ENCODE results near the gene KAZN.

KAZN gene

DNA sequence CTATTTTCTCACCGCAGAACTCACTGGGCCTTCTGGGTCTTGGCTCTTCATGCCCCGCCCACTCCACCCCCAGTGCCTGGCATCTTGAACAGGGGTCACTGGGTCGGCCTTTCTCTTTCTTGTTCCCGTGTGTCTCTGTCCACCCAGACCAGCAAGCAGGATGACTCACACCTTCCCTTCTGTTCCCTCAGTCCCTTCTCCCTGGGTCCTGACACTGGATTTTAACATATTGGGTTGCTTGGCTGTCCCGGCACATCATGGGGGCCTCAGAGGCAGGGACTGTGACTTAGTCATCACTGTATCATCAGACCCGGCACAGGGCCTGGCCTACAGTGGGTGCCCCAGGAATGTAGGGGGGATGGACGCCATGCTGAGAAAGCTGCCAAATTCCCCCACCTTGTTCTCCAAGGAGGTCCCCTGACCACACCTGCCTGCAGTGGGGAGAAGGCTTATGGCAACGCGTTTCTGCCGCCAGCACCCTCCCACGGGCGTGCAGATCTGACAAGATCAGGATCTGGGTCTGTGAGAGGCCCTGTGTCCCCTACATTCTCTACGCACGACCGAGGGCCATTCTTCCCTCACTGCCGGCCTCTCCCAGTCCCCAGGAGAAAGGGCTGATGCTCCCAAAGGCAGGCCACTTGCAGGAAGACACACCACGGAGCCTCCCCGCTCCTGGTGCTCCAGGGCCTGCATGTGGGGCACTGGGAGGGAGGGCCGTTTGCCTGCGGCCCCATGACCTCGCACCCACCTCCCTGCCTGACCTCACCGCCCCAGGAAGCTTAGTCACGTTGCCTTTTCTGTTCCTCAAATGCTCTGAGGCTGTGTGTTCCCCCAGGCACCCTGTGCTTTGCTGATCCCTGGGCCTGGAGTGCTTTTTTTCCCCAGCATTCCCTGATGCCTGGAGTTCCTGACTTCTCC is 397.9 kb downstream of the KAZN start:
- DNase-seq, result no peak

DNA sequence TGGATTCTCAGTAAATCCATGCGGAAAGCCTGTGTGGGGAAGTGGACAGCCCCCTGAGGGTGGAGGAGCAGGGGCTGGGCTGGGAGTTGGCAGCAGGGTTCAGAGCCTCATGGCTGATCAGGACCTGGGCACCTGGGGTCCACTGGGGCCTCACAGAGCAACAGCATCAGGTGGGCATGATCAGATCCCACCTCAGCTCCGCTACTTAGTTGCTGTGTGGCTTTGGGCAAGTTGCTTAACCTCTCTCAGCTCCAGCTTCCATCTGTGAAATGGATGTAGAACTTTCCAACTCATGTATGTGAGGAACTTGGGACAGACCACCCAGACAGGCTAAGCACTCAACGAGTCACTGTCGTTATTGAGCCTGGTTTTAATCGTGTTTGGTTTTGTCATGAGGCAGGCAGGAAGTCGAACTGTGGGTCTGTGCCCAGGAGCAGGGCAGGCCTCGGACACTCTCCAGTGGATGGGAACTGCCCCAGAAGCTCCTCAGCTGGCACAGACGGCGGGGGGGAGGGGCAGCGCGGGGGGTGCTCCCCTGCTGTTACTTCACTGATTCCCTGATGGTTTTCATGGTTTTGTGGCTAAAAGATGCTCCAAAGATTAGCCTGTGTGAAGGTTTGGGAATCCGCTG is 399.3 kb downstream of the KAZN start:
- no peak for DNase-seq

DNA sequence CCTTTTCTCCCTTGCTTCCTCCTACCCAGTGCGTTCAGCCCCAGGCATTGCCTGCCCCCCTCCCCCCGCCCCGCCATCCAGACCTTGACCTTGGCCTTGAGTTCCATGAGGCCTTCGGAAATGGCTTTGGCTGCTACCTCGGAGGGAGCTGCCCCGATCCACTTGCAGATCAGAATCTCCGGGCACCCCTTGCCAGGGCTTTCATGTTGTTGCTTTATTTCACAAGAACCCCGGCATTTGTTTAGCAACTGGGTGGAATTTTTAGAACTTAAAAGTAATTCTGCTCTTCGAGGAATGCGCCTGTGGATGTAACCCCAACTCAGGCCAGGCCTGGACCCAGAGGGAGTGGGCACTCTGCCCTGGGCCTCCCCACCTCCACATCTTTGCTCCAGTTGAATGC is 401.0 kb downstream of the KAZN start:
- no peak for DNase-seq

DNA sequence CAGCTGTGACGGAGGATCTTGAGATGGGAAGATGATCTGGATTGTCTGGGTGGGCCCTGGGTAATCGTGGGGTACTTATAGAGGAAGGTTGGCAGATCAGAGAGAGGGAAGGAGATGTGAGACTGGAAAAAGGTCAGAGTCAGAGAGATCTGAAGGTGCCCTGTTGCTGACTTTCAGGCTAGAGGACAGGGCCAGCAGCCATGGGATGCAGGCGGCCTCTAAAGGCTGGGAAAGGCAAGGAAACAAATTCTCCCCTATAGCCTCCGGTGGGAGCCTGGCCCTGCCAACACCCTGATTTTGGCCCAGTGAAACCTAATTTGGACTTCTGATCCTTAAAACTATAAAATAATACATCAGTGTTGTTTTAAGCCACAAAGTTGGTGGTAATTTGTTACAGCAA is 401.5 kb downstream of the KAZN start:
- no peak for DNase-seq

DNA sequence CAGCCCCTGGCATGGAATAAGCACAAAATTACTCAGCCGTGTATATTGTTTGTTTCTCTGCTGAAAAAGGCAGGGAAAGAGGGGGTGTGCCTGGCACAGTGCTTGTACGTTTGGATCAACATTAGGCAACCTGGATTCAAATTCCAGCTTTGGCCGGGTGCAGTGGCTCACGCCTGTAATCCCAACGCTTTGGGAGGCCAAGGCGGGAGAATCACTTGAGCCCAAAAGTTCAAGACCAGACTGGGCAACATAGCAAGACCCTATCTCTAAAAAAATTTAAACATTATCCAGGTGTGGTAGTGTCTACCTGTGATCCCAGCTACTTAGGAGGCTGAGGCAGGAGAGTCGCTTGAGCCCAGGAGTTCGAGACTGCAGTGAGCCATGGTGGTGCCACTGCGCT is 402.2 kb downstream of the KAZN start:
- DNase-seq, result no peak

DNA sequence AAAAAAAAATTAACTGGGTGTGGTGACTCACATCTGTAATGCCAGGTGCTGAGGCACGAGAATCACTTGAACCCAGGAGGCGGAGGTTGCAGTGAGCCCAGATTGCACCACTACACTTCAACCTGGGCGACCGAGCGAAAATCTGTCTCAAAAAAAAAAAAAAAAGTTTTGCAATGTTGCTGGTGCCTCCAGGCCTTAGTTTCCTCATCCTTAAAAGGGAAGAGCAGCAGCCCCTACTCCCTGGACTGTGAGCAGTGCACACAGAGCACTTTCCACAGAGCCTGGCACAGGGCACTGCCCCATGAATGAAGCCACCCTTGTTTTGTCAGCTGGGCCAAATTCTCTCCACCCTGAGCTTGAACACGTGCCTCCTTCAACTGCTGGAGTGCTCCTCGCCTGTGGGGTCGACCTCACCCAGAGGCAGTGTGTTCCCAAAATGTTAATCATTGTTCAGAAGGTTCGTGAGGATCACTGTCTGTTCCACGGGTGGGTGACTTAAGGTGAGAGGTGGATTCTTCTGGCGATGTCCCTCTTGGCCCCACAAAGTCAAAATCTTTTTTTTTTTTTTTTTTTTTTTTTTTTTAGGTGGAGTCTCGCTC is 402.9 kb downstream of the KAZN start:
- DNase-seq, result no peak

DNA sequence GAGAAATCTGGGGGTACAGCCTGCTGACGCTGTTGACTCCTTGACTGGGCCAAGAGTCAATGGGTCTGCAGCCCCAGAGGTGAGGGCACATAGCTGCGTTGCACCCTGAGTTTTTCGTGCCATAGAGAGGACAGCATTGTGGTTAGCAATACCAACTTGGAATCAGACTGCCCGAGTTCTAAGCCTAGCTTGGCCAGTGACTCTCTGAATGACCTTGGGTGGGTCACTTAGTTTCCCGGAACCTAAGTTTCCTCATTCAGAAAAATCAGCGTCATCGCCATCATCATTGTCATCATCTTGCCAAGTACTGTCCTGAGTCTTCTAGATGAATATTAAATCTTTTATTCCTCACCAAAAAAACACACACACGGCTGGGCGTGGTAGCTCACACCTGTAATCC is 403.8 kb downstream of the KAZN start:
- DNase-seq, result no peak

DNA sequence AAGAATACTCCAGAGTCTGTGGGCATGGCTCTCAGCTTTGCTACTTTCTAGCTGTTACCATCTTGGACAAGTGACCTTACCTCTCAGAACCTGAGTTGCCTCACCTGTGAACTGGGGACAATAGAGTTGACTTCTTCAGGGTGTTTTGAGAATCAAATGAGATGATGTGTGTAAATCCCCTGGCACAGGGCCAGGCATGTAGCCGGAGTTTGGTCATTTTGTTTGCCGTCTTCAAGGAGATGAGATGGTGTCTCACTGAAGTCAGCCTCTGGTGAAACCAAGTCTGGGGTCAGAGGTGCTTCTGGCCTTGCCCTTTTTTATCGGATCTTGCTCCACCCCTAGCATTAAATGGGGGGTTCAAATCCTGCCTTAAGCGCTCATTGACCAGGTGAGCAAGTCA is 405.9 kb downstream of the KAZN start:
- DNase-seq, result no peak

DNA sequence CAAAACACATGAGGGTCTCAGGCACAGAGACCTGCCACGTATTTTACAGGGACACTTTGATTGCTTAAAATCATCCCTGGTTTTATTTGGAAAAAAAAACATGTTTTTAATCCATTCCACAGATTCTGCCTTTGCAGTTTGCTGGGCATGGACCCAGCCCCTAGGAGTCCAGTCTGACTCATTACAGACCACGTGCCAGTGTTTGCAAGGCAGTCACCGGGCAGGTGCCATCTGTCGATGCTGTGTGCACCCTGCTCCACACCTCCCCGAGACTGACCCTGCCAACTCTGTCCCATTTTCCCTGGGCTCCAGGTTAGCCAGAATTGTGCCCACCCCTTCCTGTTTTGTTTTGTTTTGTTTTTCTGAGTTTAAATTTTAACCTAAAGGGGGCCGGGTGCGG is 406.6 kb downstream of the KAZN start:
- DNase-seq, result no peak

DNA sequence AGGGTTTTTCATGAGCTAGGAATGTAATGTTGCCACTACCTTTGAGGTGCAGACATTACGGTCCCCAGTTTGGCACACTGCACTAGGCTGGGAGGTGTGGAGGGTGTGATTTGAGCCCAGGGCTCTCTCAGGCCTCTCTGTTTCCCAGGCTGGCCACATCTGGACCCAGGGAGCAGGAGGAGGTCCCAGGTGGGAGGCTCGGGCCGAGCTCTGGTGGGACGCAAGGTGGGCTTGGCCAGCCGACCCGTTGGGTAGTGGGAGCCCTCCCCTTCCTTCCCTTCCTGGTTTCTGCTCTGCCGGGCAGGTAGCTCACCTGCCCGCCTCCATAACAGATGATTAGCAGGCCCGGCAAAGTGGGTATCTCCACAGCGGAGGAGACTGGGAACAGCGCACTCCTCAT is 408.9 kb downstream of the KAZN start:
- no peak for DNase-seq

DNA sequence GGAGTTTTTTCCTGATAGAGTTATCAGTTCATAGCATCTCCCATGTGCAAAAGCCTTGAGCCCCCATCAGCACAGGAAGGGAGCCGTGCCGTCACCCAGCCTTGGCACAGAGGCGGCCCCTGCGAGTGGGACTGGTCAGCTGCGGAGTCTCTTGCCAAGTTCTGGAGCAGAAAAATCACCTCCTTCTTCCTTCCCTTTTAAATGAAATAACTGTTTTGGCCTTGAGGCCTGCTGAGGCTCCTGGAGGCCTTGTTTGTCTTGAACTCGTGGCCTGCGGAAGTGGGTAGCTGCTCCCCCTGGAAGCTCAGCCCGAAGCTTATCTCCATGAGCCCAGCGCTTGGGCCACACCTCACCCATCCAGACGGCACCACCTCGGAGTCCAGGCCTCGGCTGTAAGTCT is 409.4 kb downstream of the KAZN start:
- DNase-seq, result no peak

DNA sequence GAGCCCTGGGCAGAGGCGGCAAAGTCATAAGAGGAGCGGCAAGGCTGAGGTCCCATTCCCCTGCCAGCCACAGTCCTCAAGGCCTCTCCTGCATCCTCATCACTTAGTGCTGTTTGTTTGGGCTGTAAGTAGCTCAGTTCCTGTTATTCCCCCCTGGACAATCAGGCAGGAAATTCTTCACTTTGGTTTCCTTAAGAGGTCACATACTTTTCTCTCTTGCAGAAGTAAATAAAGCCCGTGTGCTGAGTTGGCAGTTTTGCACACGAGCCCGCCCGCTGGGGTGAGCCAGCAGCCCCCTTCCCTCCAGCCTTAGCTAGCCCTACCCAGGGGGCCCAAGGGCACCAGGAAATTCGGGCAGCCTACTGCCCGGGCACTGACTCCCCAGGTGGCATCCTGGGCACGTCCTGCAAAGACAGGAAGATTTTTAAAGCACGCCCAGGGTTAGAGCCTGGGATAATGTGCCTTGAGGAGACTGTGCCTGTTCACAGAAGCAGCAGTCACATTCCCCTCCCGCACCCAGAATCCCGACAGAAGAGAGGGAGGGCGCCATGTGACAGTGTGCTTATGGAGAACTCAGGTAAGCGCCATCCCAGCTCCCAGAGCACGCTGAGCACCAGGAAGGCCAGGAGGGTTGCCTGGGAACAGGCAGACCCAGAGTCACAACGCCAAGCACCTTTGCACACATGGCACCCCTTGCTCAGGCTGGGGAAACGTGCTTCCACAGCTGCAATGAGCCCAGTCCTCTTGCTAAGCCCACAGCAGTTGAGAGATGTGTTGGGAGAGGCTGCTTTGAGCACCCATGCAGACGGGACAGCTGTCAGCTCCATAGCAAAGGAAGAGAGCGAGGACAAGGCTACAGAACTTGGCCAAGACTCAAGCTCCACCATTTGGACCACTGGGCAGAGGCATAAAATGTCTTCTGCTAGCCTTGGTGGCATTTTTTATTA is 410.6 kb downstream of the KAZN start:
- no peak for DNase-seq

DNA sequence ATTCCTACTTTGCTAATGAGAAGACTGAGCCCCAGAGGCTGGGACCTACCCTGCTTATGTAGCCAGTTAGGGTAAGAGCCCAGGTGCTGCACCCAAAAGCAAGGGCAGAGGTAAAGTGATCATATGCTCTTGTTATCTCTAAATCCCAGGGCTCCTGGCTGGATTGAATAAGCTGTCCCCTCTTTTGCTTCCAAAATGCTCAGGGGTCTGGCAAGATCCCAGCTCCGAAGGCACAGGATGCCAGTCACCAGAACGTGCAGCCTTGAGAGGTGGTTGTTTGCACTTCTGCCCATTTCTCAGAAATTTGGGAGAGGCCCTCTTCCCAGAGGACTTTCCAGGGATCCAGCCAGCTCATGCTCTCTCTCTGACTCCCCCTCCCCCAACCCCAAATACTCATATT is 412.7 kb downstream of the KAZN start:
- no peak for DNase-seq

DNA sequence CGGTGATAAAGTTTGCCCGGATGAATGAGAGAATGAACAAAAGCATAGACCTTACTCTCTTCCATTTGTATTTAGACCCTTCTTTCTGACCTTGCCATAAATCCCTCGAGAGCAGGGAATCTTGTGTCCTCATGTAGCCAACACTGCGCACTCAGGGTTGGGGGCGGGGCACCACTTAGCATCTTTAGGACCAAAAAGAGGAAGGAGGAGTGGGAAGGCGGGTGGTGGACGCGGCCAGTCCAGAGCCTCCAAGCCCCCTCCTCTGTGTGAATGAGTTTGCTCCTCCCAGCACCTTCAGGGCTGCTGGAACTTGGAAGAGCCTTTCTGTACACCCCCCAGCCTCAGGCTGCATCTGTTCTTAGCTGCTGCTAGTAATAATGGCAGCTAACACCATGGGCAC is 413.2 kb downstream of the KAZN start:
- DNase-seq, result no peak

DNA sequence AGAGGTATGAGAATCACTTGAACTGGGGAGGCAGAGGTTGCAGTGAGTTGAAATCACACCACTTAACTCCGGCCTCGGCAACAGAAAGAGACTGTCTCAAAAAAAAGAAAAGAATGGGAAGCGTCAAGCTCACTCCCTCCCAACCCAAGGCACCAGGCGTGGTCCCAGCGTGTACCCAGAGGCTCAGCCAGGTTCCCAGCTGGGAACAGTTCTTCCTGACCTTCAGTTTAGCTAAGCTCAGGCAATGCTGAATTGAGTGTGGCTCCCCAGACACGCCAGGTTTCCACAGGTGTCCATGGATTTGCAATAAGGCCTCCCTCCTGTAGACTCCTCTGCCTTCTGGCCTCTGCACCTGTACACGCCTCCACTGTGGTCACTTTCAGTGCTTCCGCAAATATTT is 414.3 kb downstream of the KAZN start:
- DNase-seq, result no peak

DNA sequence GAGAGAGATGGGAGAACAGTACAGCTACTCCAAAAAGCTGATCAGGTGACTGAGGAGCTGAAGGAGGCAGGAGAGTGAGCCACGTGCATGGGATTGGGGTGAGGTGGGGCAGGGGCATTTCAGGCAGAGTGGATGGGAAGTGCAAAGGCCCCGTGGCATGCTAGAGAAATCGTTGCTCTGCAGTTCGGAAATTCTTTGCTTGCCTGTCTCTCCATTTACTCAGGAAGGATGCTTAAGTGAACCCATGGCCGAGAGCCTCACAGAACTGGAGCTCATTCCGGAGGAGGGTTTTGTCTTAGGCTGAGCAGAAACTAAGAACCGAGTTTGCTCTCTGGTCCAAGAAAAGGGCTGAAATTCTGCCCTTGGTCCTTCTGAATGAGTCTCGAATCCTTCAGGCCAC is 415.3 kb downstream of the KAZN start:
- DNase-seq, result no peak

DNA sequence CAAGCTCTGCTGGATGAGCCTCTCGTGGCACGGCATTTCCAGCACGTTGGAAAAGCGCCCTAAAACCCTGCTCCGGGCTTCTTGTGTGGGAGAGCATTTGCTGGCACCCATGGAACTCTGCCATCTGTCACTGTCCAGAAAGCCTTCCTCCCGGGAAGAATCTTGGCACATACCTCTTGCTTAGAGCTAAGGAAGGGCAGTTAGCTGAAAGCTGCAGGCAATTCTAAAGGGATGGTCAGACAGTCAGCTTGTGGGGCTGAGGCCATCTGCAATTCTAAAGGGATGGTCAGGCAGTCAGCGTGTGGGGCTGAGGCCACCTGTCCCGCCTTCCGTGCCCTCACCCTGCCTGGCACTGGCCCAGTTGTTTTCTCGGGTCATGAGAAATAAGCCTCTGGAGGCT is 416.0 kb downstream of the KAZN start:
- DNase-seq, result no peak

DNA sequence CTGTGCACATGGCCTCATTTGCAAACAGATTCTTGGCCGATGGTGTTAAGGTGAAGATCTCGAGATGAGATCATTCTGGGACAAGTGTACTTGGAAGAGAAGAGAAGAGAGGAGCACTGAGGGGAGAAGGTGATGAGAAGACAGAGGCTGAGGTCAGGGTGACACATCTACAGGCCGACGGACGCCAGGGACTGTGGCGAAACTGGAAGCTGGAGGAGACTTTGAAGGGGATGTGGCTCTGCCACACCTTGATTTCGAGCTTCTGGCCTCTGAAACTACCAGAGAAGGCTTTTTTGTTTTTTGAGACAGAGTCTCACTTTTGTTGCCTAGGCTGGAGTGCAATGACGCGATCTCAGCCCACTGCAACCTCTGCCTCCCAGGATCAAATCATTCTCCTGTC is 417.5 kb downstream of the KAZN start:
- no peak for DNase-seq

DNA sequence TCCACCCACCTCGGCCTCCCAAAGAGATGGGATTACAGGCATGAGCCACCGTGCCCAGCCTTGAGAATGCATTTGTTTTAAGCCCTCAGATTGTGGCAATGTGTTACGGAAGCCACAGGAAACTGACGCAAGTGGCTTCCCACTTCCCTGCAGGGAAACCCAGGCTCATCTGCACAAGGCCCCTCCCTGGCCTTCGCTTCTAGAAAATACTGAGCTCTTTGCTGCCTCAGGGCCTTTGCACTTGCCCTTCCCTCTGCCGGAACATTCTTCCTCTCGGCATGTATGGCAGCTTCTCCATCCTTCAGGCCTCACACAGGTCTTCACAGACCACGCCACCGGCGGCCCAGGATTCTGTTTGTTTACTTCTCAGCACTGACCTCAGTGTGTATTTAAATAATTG is 418.0 kb downstream of the KAZN start:
- no peak for DNase-seq

DNA sequence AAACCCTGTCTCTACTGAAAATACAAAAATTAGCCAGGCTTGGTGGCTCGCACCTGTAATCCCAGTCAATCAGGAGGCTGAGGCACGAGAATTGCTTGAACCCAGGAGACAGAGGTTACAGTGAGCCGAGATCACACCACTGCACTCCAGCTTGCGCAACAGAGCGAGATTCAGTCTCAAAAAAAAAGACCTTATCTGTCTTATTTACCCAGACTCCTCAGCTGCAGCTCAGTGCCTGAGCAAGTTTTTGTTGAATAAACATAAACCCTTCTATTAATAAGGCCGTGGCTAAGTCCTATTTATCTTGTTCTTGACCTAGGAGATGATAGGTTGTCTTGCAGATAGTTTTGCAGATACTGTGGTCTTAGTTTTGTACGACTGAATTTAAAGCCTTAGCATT is 418.6 kb downstream of the KAZN start:
- DNase-seq, result no peak

DNA sequence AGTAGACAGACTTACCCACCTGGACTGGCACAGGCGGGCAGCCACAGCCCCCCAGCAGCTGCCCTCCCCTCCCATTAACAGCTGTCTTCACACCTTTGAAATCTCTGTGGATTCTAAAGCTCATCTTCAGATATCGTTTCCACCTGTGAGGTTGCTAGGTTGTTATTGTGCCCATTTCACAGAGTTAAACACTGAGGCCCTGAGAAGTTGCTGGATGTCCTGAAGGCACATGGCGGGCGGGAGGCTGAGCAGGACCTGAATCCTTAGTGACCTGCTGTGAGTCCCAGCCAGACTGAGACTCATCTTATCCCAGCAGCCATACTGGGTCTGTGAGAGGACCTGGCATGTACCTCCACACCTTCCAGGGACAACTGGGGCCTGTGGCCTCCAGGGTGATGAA is 420.3 kb downstream of the KAZN start:
- no peak for DNase-seq

DNA sequence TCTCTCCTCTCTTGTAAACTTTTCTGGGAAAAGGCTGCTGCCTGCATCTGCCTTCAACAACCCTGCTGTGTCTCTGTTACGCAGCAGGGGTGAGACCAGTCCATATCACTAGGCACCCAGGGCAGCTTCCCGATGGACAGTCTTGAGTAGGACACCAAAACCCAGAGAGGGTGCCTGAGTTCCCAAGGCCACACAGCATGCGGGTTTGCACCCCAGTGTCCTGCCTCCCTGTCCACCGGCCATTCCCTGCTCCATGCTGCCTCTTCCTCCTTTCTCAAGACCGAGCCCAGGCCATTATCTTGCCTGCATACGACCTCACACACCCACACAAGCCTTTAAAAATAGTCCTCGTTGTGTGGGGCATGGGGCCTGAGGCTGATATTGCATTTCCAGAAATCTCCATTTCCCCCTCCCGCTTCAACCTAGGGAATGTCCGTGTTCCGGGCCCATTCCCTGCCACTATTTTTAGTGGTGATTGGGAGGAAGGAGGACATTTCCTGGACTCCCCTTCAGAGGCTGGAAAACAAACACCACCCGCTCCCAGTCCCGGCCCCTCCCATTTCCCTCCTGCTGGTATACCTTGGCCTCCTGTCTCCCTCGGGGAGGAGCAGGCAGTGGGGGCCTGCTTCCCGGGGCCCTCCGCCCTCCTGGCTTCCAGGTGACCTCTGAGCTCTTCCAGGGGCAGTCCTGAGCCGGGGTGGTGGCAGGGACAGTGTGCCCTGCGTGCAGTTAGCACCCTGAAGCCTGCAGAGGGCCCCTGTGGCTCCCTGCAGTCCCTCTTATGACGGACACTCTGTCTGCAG is 422.7 kb downstream of the KAZN start:
- no peak for DNase-seq
